ENCODE data around the gene SIAE. TPM values are rescaled to one million over a fixed set of nuclear protein-coding genes. Genes with fewer than 3 reads are reported as not detected.

SIAE gene
- polyA plus RNA-seq, 1 donor from 2014 or later: 1.4 TPM

DNA sequence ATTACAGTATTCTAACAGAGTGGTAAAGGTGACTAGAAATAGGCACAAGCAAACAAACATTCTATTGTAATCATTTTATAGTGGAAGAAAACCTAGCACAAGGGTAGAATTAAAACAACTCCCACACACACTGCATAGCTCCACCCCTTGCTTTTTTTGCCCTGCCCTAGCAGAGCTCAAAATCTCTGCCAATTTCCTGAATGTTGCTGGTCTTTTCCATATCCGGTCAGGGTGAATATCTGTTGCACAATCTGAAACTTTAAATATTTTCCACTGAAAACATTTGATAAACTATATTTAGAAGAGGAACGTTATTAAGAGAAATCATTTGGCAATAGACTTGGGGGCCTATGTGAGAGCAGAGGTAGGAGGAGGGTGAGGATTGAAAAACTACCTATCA is 2.8 kb upstream of the SIAE start:
- no peaks in the 10 kb centered on the region for H3K27me3 Mint-ChIP-seq
- peaks cover 10 to 18% (median 12%) of the 10 kb centered on the region in 3 donors for H3K4me1 Mint-ChIP-seq
- H3K9me3 Mint-ChIP-seq: no peaks in the 10 kb centered on the region
- H3K4me3 Mint-ChIP-seq: peak overlapping the region in 1 of 4 donors; percentile 60
- H3K27ac Mint-ChIP-seq: peak overlapping the region in 1 of 3 donors; percentile 99
- peaks cover 2% of the 10 kb centered on the region for H3K36me3 Mint-ChIP-seq

DNA sequence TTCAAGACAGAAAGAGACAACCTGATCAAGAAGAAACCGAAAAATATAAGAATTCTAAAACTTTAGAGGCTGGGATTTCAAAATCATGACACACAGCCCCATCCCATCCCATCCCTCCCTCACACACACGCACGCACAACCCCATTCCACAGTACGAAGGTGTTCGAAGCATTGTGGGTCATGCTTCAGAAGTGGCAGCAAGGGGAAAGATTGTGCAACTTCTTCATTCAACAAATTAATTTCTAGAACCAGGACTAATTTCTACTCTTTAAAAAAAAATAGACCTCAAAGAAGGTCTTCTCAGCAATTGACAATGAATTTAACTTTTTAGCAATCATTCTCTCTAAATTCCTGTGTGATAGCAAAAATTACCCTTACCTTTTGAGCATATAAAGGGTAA is 1.0 kb upstream of the SIAE start:
- Mint-ChIP-seq H3K4me3 (peak overlapping the region; percentile 89 to 98 (median 93)), H3K4me1 (peaks cover 10 to 18% (median 16%) of the 10 kb centered on the region in 3 donors), H3K36me3 (peaks cover 2% of the 10 kb centered on the region), H3K9me3 (no peaks in the 10 kb centered on the region), H3K27me3 (no peaks in the 10 kb centered on the region), H3K27ac (peak overlapping the region; percentile 99 to 100 (median 99))

DNA sequence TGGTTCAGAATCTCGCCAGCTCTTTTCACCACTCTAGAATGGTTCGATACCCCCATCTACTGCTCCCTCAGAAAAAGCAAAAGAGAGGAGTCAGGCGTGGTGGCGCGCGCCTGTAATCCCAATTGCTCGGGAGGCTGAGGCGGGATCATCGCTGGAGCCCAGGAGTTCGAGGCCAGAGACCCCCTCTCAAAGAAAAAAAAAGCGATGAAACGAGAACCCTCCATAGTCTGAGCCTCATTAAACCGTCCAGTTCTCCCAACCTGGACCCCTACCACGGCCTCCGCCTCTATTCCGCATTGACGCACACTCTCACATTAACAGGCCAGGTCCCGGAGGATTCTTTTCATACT is 604 bp upstream of the SIAE start:
- peak overlapping the region; percentile 99 to 100 (median 99) for H3K27ac Mint-ChIP-seq
- H3K4me3 Mint-ChIP-seq: peak overlapping the region; percentile 89 to 98 (median 93)
- H3K36me3 Mint-ChIP-seq: peaks cover 2% of the 10 kb centered on the region
- H3K4me1 Mint-ChIP-seq: peaks cover 10 to 18% (median 16%) of the 10 kb centered on the region in 3 donors
- H3K27me3 Mint-ChIP-seq: no peaks in the 10 kb centered on the region
- H3K9me3 Mint-ChIP-seq: no peaks in the 10 kb centered on the region

DNA sequence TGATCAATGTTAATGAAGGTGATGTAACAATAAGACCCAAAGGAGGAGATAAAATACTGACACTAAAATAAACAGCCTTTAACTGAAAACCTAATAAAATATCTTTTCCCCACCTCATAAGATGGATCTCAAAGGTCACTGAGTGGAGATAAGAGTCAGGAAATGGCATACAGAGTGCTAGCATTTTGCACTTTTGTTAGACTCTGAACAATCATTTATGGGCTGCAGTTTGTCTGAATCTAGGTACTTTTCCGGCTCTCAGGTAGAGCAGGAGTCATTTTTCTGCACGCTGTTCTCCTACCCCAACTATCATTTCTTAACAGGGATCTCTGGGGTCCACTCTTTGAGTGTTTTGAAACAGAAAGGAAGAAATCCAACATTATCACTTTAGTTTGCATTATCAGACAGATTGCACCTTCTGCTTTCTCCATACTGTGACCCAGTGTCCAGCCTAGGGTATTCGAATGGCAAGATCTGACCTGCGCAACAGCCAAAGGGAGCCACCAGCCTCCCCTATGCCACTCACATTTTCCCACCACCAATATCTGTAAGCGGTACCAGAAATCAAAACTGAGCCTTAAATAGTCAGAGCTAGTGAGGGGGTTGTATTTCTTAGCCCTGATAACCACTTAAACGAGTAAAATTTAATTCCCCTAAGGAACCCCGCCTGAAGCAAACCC is 863 bp downstream of the SIAE start:
- H3K27me3 Mint-ChIP-seq: no peaks in the 10 kb centered on the region
- peak overlapping the region; percentile 89 to 98 (median 93) for H3K4me3 Mint-ChIP-seq
- H3K4me1 Mint-ChIP-seq: peaks cover 10 to 18% (median 16%) of the 10 kb centered on the region in 3 donors
- H3K36me3 Mint-ChIP-seq: peaks cover 2% of the 10 kb centered on the region
- H3K9me3 Mint-ChIP-seq: no peaks in the 10 kb centered on the region
- peak overlapping the region; percentile 90 to 100 (median 99) for H3K27ac Mint-ChIP-seq

DNA sequence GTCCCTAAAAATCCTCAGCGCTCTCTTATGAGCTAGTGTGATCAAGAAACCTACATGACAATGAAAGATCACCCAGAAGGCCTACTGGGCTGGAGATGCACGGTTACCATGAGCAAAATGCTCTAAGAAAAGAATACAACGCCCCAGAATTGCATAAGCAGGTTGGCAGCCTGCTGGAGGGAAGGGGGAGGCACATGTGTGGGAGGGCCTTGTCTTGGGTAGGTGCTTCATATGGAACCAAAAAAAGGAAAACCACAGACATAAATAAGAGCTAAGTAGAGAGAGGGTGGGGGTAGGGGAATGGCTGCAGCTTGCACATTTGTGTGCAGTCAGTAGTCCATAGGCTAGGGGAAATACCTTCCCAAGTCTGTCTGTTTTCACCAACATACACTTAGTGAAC is 2.8 kb downstream of the SIAE start:
- Mint-ChIP-seq H3K27me3 (no peaks in the 10 kb centered on the region), H3K27ac (peak overlapping the region; percentile 24 to 99 (median 75)), H3K36me3 (peaks cover 2% of the 10 kb centered on the region), H3K4me3 (peak overlapping the region in 1 of 4 donors; percentile 57), H3K4me1 (peaks cover 10 to 18% (median 16%) of the 10 kb centered on the region in 3 donors), H3K9me3 (no peaks in the 10 kb centered on the region)

DNA sequence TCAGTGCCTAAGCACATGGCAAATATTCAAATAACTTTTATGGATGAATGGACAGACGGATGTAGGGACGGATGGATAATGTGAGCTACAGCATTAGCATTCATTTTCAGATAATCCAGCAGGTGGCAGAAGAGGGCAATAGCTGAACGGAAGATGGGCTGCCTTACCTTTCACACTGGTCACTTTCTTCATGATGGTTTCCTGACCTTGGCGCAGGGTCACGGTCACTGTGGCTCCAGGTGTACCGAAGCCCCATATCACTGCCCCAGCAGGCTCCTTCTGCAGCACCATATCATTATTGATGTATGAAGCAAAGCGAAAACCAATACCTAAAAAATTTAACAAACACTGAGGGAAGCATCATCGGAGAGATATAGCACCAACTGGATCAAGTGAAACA is 4.3 kb downstream of the SIAE start:
- Mint-ChIP-seq H3K4me3 (no peak overlapping the region), H3K27ac (no peak overlapping the region), H3K4me1 (peaks cover 8 to 16% (median 14%) of the 10 kb centered on the region in 3 donors), H3K27me3 (no peaks in the 10 kb centered on the region), H3K36me3 (peaks cover 5% of the 10 kb centered on the region), H3K9me3 (no peaks in the 10 kb centered on the region)

DNA sequence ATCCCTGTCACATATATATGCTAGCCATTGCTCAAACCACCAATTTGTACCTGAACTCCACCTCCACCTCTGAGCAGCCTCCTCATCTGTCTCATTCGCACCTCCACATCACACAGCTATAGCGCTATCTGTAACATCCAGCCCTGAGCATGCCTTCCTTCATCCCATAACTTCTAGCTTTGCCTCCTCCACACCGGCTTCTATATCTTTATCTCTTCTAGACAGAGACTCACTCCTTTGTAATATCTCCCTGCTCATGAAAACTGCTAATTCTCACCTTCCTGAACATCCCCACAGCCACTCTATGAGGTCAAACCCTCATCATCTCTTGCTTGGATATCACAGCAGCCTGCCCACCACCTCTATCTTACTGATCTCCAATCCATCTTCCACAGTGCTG is 5.9 kb downstream of the SIAE start:
- H3K4me1 Mint-ChIP-seq: peaks cover 0 to 7% (median 6%) of the 10 kb centered on the region in 3 donors
- H3K27me3 Mint-ChIP-seq: no peaks in the 10 kb centered on the region
- peaks cover 5% of the 10 kb centered on the region for H3K36me3 Mint-ChIP-seq
- no peaks in the 10 kb centered on the region for H3K9me3 Mint-ChIP-seq
- H3K4me3 Mint-ChIP-seq: no peak overlapping the region
- H3K27ac Mint-ChIP-seq: no peak overlapping the region

DNA sequence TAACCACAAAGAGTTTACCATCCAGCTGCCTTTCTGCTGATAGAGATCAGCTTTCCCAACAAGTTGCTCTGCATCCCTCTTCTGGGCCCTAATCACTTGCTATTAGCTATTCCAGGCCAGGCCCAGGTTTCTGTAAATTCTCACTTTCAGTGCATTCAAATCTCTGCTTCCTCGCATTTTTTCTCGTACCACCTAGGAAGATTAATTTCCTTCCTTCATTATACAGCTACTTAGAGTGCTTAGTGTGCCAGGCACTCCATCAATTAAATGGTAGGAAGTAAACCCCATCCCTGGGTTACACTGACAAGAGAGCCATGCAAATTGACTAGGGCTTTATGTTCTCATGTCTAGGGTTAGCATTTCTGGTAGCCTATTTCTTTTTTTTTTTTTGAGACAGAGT is 9.7 kb downstream of the SIAE start:
- H3K9me3 Mint-ChIP-seq: no peaks in the 10 kb centered on the region
- no peaks in the 10 kb centered on the region for H3K4me1 Mint-ChIP-seq
- peaks cover 8% of the 10 kb centered on the region for H3K36me3 Mint-ChIP-seq
- no peaks in the 10 kb centered on the region for H3K27me3 Mint-ChIP-seq
- no peak overlapping the region for H3K4me3 Mint-ChIP-seq
- H3K27ac Mint-ChIP-seq: peak overlapping the region in 1 of 3 donors; percentile 20

DNA sequence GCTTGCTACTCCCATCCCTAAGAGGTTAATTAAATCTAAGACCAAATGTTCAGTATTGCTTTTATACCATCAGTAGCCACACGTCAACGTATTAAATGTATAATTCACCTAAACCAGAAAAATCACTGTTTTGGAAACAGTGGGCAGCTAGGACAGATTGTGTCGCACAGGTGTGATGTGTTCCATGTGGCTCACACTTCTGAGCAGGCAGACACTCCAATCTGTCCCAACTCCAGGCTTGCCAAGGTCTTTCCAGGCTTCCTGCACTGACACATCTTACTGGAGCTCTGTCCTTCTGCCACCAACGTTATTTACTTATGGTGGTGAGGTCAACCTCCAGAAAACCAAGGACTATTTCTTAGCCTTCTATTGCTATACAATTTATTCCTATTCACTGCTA is 11.4 kb downstream of the SIAE start:
- peaks cover 8% of the 10 kb centered on the region for H3K36me3 Mint-ChIP-seq
- H3K9me3 Mint-ChIP-seq: no peaks in the 10 kb centered on the region
- H3K4me3 Mint-ChIP-seq: no peak overlapping the region
- no peaks in the 10 kb centered on the region for H3K27me3 Mint-ChIP-seq
- no peaks in the 10 kb centered on the region for H3K4me1 Mint-ChIP-seq
- no peak overlapping the region for H3K27ac Mint-ChIP-seq

DNA sequence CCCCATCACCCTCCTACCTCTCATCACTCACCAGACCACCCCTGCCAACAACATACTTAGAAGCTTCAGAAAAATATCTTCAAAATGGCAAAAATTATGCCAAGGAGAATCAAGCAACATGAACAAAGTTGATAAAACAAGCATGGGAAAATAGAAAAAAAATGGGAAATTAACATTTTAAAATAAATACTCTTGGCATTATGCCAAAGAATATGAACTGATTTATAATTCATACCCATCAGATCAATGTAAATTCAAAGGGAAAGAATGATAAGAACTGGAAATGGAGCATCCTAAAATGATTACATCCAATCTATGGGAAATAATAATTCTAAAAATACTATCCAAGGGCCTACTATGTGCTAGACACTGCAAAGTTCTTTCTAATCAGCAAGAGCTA is 12.0 kb downstream of the SIAE start:
- no peak overlapping the region for H3K27ac Mint-ChIP-seq
- H3K4me3 Mint-ChIP-seq: no peak overlapping the region
- no peaks in the 10 kb centered on the region for H3K9me3 Mint-ChIP-seq

DNA sequence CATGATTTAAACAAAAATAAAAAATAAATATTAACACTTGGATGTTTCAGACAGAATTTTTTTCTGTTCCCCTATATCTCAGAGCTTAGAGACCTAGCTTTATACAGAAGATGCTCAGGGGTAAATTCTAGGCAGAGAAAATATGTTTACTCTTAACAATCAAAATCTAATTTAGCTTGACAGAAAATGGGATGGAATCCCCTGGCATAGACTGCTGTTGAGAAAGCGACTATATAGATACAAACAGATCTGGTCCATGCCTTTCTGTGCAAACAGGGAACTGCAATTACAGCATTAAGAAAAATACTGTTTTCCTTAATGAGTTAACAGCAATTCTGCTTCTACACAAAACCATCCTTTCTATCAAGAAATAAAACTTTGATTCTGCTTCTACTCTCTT is 14.6 kb downstream of the SIAE start:
- no peaks in the 10 kb centered on the region for H3K4me1 Mint-ChIP-seq
- H3K9me3 Mint-ChIP-seq: no peaks in the 10 kb centered on the region
- H3K27ac Mint-ChIP-seq: no peak overlapping the region
- no peak overlapping the region for H3K4me3 Mint-ChIP-seq
- peaks cover 4% of the 10 kb centered on the region for H3K36me3 Mint-ChIP-seq
- no peaks in the 10 kb centered on the region for H3K27me3 Mint-ChIP-seq

More for the DNA sequence above, 12.0 kb downstream of the SIAE start:
- Mint-ChIP-seq H3K27me3 (no peaks in the 10 kb centered on the region), H3K36me3 (peaks cover 8% of the 10 kb centered on the region), H3K4me1 (no peaks in the 10 kb centered on the region)

DNA sequence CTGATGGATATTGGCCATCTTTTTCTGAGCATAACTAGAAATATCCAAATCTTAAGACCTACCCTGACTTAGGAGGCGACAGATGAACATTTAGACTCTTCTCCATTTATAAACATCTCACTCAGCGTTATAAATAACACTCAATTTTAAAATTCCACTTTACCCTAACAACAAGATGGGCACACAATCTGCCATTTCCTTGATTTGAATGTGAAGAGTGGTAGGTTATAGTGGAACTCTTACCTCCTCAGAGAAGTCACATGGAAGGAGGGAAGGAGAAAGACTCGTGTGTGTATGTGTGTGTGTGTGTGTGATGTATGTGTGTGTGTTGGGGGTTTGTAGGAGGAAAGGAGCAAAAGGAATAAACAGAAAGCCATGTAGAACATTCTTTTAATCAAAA is 15.0 kb downstream of the SIAE start:
- H3K9me3 Mint-ChIP-seq: no peaks in the 10 kb centered on the region
- no peaks in the 10 kb centered on the region for H3K4me1 Mint-ChIP-seq
- no peak overlapping the region for H3K27ac Mint-ChIP-seq
- no peak overlapping the region for H3K4me3 Mint-ChIP-seq
- peaks cover 4% of the 10 kb centered on the region for H3K36me3 Mint-ChIP-seq
- H3K27me3 Mint-ChIP-seq: no peaks in the 10 kb centered on the region

DNA sequence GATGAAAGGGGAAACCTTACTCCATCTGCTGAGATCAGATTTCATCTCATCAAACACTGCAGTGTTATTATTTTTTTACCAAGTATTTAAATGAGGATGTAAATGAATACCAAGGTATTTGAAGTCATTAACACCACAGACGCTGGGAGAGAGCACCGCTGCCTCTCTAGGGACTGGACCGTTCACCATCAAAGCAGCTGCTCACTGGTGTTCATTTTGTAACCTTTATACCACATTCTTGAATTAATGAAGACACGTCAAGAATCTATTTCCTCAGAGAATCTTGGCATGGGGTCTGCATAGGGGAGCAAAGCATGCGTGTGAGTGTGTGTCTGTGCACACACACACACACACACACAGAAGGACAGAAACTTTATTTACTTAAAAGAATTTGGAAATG is 15.6 kb downstream of the SIAE start:
- Mint-ChIP-seq H3K4me3 (no peak overlapping the region), H3K27me3 (no peaks in the 10 kb centered on the region), H3K4me1 (no peaks in the 10 kb centered on the region), H3K27ac (no peak overlapping the region), H3K36me3 (peaks cover 4% of the 10 kb centered on the region), H3K9me3 (no peaks in the 10 kb centered on the region)

DNA sequence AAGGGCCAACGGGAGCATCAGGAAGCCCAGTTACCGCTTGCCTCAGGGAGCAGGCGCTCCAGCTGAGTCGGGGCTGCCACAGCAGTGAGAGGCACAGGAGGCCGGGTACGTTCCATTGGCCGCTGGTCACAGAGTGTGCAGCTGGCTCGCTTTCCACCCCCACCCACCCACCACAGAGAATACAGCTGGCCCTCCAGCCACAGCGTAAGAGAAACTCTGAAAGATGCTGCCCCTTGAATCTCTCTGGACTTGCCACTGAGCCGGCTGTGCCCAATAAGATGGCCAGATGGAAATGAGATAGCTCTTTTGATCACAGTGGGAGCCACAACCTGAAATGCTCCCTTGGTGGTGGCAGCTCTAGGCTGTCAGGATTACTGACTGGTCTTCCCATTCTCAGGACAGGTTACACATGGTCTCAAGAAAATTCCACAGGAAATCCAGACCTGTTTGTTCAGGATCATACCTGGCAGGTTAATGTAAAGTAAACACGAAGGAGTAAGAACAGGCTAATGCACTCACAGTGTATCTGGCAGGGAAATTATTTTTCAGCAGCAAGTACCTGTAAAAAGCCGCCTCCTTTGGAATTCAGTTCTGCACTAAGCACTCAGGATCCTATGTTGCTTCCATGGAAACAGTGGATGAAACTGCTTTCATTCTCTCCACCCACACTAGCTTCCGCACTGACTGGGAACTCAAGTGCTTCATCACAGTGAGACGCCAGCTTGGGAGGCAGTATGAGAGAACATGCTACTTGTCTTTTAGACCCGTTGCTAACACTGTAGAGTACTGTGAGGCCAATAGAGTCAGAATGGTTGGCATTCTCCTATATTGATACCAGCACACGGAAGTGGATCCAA is 16.5 kb downstream of the SIAE start:
- no peaks in the 10 kb centered on the region for H3K4me1 Mint-ChIP-seq
- no peak overlapping the region for H3K27ac Mint-ChIP-seq
- H3K9me3 Mint-ChIP-seq: no peaks in the 10 kb centered on the region
- no peaks in the 10 kb centered on the region for H3K27me3 Mint-ChIP-seq
- peaks cover 4% of the 10 kb centered on the region for H3K36me3 Mint-ChIP-seq
- H3K4me3 Mint-ChIP-seq: no peak overlapping the region

DNA sequence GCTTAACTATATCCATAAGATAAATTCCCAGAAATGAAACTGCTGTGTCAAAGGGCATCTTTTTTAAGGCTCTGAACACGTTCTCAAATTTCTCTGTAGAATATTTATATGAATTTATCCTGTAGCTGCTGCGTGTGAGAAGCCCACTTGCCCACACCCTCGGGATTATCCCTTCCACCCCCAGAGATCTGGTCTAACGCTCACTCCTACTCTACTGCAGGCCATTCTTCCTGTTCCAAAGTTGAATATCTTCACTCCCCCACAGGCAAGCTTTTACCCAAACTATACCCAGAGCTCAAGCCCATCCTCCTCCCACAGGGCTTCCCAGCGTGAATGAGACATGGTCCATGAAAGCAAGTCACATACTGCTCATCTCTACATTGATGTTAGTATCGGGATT is 24.9 kb downstream of the SIAE start:
- Mint-ChIP-seq H3K4me3 (no peak overlapping the region), H3K27me3 (no peaks in the 10 kb centered on the region), H3K27ac (no peak overlapping the region), H3K36me3 (peaks cover 6% of the 10 kb centered on the region), H3K9me3 (no peaks in the 10 kb centered on the region), H3K4me1 (peaks cover 6 to 12% (median 8%) of the 10 kb centered on the region in 3 donors)

Measured in IgD-negative memory B cell (primary cell).